Globus pallidus (tissue), 1 donor: ENCODE data around the gene ACTMAP.

Source experiments
- DNase-seq: peaks from one replicate; pipeline ENCODE4 v3.0.0-alpha.2; 2015; ENCODE audit warnings: low spot score

The ACTMAP gene

GRCh38 chr19:40693896-40694295 lies 56.4 kb downstream of the ACTMAP start:
- DNase-seq, result no peak

DNA sequence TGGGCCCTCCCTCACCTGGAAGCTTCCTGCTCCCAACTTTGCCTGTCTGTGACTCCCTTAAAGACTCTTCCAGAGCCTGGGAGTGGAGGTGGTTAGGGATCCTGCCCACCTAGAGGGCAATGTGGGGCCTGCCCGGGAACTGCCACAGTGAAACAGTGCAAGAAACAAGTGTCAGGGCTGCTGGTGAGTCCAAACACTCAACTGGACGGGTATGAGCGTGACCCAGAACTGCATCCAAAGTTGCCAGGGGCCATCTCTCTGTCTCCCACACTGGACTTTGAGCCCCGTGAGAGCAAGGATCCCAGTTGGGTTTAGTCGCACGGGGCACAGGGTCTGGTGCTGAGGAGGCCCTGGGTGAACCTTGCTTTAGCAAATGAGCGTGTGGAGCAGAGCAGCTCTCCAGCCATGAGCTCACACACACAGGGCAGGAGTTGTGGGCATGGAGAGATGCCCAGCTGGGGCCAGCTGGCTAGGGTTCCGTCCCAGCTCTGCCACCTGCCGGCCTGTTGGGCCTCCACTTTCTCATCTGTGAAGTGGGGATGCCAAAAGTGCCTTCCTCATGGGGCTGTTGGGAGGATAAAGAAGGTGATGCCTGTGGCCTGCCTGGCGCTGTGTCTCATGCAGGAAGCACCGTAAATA lies 57.0 kb downstream of the ACTMAP start:
- DNase-seq, result no peak

- no peak for DNase-seq
Observed at GRCh38 chr19:40692212-40692551, 58.1 kb downstream of the ACTMAP start.

GRCh38 chr19:40691421-40692211 lies 58.7 kb downstream of the ACTMAP start:
- DNase-seq, result no peak
